C4-2B (cell line): Measurements from ENCODE around the gene TIAM2.

Experiments used
- ZFX ChIP-seq: fragments of 450-650 bp; IDR thresholded peaks from 2 replicates; pipeline ENCODE4 v1.6.1; 2017
- TF ChIP-seq, protein P1 (sequence below): fragments of 450-650 bp; conservative IDR thresholded peaks from 2 replicates; pipeline ENCODE4 v1.5.1; 2017; ENCODE audit warnings: mild to moderate bottlenecking

DNA sequence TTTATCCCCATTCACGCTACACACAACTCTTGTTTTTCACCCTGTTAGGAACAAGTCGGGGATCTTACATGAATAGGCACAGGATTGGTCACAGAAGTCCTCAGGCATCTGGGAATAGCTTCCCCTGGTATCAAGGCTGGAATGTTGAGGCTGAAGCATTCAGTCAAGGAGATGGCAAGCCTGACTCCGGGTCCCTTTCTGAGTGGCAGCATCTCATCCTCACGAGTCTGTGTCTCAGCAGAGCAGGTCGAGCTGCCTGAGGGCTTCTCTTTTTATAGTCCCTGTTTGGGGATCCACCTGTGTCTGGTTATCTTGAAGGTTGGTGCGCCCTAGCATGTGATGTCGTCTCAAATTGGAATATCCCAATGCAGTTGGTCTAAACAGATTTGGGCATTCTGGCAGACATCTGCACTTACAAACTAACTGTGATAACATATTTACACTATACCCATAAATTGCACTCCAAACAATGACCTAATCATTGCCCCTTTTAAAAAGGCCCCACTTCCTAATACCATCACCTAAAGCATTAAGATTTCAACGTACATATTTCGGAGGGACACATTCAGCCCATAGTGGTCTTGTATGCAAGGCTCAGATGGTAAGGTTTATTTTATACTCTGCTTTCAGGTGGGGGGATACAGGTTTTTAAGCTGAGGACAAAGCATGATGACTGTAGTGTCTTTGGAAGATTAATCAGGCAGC, 156.0 kb downstream of the TIAM2 start:
- TF ChIP-seq, protein P1, sequence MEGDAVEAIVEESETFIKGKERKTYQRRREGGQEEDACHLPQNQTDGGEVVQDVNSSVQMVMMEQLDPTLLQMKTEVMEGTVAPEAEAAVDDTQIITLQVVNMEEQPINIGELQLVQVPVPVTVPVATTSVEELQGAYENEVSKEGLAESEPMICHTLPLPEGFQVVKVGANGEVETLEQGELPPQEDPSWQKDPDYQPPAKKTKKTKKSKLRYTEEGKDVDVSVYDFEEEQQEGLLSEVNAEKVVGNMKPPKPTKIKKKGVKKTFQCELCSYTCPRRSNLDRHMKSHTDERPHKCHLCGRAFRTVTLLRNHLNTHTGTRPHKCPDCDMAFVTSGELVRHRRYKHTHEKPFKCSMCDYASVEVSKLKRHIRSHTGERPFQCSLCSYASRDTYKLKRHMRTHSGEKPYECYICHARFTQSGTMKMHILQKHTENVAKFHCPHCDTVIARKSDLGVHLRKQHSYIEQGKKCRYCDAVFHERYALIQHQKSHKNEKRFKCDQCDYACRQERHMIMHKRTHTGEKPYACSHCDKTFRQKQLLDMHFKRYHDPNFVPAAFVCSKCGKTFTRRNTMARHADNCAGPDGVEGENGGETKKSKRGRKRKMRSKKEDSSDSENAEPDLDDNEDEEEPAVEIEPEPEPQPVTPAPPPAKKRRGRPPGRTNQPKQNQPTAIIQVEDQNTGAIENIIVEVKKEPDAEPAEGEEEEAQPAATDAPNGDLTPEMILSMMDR = no peak
- no peak for TF ChIP-seq ZFX
